BE2C (cell line): Measurements from ENCODE around the gene OVOL3.

Experiments
- DNase-seq: peaks from one replicate; pipeline ENCODE4 v3.0.0-alpha.2; 2020
- H3K27me3 ChIP-seq: fragments of 250-450 bp; sonication (Bioruptor Pico); 2 replicates; pipeline ENCODE4 v1.5.1; 2020; ENCODE audit warnings: mild to moderate bottlenecking
- H3K36me3 ChIP-seq: fragments of 250-450 bp; sonication (Bioruptor Pico); 2 replicates; pipeline ENCODE4 v1.5.1; 2020; ENCODE audit warnings: mild to moderate bottlenecking
- H3K4me1 ChIP-seq: fragments of 250-450 bp; sonication (Bioruptor Pico); 2 replicates; pipeline ENCODE4 v1.5.1; 2020
- H3K4me3 ChIP-seq: 2 replicates; pipeline ENCODE4 v1.5.1; 2011; ENCODE audit warnings: low read depth, low read length
- H3K9me3 ChIP-seq: fragments of 250-450 bp; sonication (Bioruptor Pico); 2 replicates; pipeline ENCODE4 v1.5.1; 2020
- TF ChIP-seq, protein P1 (sequence below): IDR thresholded peaks from 2 replicates; pipeline ENCODE4 v1.5.1; 2012; ENCODE audit warnings: mild to moderate bottlenecking, low read depth, low read length

The OVOL3 gene

DNA sequence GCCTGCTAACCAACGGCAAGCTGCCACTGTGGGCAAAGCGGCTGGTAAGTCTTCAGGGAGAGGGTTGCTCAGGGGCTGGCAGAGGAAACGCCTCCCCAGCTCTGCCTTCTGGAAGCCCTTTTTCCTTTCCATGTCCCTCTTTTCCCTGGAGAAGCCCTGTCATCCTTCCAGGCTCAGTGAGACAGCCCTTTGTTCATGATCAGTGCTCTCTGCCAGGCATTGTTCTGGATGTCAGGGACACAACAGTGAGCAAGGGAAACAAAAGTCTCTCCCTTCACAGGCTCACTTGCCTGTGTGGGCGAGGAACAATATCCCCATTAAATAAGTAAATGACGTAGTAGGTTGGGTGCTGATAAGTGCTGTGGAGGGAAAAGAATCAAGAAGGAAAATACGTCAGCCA is 13.9 kb upstream of the OVOL3 start:
- TF ChIP-seq, protein P1, sequence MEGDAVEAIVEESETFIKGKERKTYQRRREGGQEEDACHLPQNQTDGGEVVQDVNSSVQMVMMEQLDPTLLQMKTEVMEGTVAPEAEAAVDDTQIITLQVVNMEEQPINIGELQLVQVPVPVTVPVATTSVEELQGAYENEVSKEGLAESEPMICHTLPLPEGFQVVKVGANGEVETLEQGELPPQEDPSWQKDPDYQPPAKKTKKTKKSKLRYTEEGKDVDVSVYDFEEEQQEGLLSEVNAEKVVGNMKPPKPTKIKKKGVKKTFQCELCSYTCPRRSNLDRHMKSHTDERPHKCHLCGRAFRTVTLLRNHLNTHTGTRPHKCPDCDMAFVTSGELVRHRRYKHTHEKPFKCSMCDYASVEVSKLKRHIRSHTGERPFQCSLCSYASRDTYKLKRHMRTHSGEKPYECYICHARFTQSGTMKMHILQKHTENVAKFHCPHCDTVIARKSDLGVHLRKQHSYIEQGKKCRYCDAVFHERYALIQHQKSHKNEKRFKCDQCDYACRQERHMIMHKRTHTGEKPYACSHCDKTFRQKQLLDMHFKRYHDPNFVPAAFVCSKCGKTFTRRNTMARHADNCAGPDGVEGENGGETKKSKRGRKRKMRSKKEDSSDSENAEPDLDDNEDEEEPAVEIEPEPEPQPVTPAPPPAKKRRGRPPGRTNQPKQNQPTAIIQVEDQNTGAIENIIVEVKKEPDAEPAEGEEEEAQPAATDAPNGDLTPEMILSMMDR: no peak
- H3K4me3 ChIP-seq: no peak overlapping the region
- no peaks in the 10 kb centered on the region for H3K4me1 ChIP-seq
- no peak for DNase-seq
- H3K9me3 ChIP-seq: no peaks in the 10 kb centered on the region
- peaks cover 61% of the 10 kb centered on the region for H3K36me3 ChIP-seq
- H3K27me3 ChIP-seq: no peaks in the 10 kb centered on the region

DNA sequence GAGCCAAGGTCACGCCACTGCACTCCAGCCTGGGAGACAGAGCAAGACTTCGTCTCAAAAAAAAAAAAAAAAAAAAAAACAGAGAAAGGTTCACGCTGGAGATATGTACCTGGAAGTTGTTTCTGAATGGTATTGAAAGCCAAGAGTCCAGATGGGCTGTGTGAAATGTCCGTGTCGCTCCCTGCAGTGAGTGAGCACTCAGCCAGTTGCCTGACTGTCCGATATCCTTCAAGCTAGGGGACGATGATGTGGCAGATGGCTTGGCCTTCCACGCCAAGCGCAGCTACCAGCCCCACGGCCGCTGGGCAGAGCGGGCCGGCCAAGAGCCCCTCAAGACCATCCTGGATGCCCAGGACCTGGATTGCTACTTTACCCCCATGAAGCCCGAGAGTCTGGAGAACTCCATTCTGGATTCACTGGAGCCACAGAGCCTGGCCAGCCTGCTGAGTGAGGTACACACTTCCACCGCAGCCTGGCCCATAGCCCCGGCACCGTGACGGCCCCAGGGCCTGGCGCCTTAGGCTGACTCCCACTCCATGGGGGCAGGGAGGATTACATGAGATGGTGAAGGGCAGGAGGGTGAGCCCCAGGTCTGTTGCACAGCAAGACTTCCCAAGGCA is 11.7 kb upstream of the OVOL3 start:
- TF ChIP-seq, protein P1: no peak

DNA sequence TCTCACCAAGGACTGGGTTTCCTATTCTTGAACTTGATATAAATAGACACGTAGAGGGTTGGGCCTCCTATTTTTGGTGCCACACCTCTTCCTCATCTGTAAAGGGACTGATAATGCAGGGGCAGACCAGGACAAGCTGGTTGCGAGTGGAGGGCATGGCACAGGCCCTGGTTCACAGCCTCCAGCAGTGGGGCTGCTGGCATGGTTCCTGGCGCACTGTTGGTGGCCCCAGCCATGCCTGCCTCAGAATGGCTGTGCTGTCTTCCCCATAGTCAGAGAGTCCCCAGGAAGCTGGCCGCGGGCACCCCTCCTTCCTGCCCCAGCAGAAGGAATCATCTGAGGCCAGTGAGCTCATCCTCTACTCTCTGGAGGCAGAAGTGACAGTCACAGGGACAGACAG is 10.5 kb upstream of the OVOL3 start:
- peaks cover 67% of the 10 kb centered on the region for H3K36me3 ChIP-seq
- TF ChIP-seq, protein P1: no peak
- H3K27me3 ChIP-seq: no peaks in the 10 kb centered on the region
- no peaks in the 10 kb centered on the region for H3K9me3 ChIP-seq
- DNase-seq: no peak
- H3K4me1 ChIP-seq: no peaks in the 10 kb centered on the region
- no peak overlapping the region for H3K4me3 ChIP-seq

More for the DNA sequence above, 11.7 kb upstream of the OVOL3 start:
- Histone ChIP-seq H3K4me3 (no peak overlapping the region), H3K9me3 (no peaks in the 10 kb centered on the region), H3K36me3 (peaks cover 64% of the 10 kb centered on the region), H3K4me1 (no peaks in the 10 kb centered on the region), H3K27me3 (no peaks in the 10 kb centered on the region)
- DNase-seq: no peak

DNA sequence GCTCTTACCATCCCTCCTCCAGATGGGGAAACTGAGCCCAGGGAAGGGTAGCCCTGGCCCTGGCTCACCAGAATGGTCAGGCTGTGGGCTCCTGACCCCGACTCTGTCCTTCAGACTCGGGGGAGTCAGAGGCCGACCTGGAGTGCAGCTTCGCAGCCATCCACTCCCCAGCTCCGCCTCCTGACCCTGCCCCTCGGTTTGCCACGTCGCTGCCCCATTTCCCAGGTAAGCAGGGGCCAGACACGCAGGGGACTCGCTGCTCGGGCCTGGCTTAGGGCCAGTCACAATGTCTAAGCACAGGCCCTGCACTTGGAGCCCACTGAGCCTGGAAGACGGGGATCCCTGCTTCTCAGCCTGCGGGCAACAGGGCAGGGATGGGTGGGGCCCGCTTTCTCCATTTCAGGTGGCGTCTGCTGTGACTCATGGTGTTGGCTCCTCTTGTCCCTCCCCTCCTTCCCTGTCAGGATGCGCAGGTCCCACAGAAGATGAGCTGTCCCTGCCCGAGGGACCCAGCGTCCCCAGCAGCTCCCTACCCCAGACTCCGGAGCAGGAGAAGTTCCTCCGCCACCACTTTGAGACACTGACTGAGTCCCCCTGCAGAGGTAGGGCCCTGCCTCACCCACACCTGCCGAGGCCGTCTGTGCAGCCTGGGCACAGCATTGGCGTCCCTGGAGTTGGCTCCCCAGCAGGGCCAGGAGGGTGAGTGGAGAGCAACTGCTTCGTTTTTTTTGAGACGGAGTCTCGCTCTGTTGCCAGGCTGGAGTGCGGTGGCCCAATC is 9.2 kb upstream of the OVOL3 start:
- TF ChIP-seq, protein P1: no peak
- Histone ChIP-seq H3K4me3 (no peak overlapping the region), H3K36me3 (peaks cover 71% of the 10 kb centered on the region), H3K4me1 (no peaks in the 10 kb centered on the region), H3K27me3 (no peaks in the 10 kb centered on the region), H3K9me3 (no peaks in the 10 kb centered on the region)
- DNase-seq: no peak

DNA sequence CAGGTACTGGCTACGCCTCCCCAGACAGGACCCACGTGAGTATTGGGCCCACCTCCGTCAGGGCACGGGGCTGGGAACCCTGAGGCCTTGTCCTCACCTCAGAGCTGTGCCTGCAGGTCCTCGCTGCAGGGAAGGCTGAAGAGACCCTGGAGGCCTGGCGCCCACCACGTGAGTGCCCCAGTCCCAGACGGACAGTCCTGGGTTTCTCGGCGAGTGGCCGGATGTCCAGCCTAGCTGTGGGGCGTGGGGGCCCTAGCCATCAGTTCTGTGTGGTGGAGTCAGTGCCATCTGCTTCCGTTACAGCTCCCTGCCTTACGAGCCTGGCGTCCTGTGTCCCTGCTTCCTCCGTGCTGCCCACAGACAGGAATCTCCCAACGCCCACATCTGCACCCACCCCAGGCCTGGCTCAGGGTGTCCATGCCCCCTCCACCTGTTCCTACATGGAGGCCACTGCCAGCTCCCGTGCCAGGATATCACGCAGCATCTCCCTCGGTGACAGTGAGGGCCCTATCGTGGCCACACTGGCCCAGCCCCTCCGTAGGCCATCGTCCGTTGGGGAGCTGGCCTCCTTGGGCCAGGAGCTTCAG is 7.8 kb upstream of the OVOL3 start:
- Histone ChIP-seq H3K27me3 (no peaks in the 10 kb centered on the region), H3K36me3 (peaks cover 63% of the 10 kb centered on the region), H3K9me3 (no peaks in the 10 kb centered on the region), H3K4me1 (no peaks in the 10 kb centered on the region), H3K4me3 (no peak overlapping the region)
- TF ChIP-seq, protein P1: no peak
- no peak for DNase-seq
